Breast epithelium (tissue), 4 donors: ENCODE results near the gene HEXD. TPM values are rescaled to one million over a fixed set of nuclear protein-coding genes. Genes with fewer than 3 reads are reported as not detected.

ENCODE experiments used
- DNase-seq, 2 donors: peaks; one replicate each; pipeline ENCODE4 v3.0.0-alpha.2; 2019; ENCODE audit warnings: low spot score in 2 of 2
- H3K27ac ChIP-seq, 2 donors: fragments of 200-600 bp; sonication (generic) in 1 of 2; one replicate each; pipeline ENCODE4 v1.5.1; 2016 to 2019; ENCODE audit warnings: mild to moderate bottlenecking in 1 of 2
- H3K27me3 ChIP-seq, 2 donors: fragments of 200-600 bp; sonication (generic) in 1 of 2; one replicate each; pipeline versions ENCODE4 v1.5.1 to v1.6.0; 2017 to 2019; ENCODE audit warnings: control low read depth in 1 of 2, mild to moderate bottlenecking in 1 of 2
- H3K36me3 ChIP-seq: fragments of 200-600 bp; one replicate; pipeline ENCODE4 v1.5.1; 2019
- H3K4me1 ChIP-seq, 2 donors: fragments of 200-600 bp; sonication (generic); one replicate each; pipeline ENCODE4 v1.5.1; 2016 to 2019; ENCODE audit warnings: control low read depth in 1 of 2
- H3K4me3 ChIP-seq, 3 donors: fragments of 200-600 bp; sonication (generic); 1 replicate in 2 of 3; 2 replicates in 1 of 3; pipeline ENCODE4 v1.5.1; 2016 to 2019; ENCODE audit warnings: mild to moderate bottlenecking in 3 of 3, moderate library complexity in 2 of 3
- H3K9me3 ChIP-seq, 2 donors: fragments of 200-600 bp; sonication (generic) in 1 of 2; one replicate each; pipeline ENCODE4 v1.5.1; 2016 to 2019; ENCODE audit warnings: control low read depth in 1 of 2
- POLR2A ChIP-seq: fragments of 450-650 bp; IDR thresholded peaks from one replicate; pipeline ENCODE4 v1.6.1; 2016; ENCODE audit warnings: antibody characterized with exemption, mild to moderate bottlenecking, moderate library complexity
- POLR2AphosphoS5 ChIP-seq, 3 donors: sonication (generic); formaldehyde crosslinking; IDR thresholded peaks; one replicate each; pipeline ENCODE4 v1.6.1; 2017; ENCODE audit warnings: antibody characterized with exemption in 3 of 3
- intact Hi-C: fragments of 100-400 bp; cut with DNase I; formaldehyde crosslinking; loops from one replicate; pipeline ENCODE4 v1.15.1; 2023; ENCODE audit warnings: low total_unique reads
- total RNA-seq, 3 donors: library from RNA; depleted of rRNA; stranded (reverse); fragments of >200 nt; gene quantifications; one replicate each; pipeline ENCODE4 v1.1.0, GENCODE V29; 2016
- TF ChIP-seq, protein P1 (sequence below), 3 donors: fragments of 450-650 bp; IDR thresholded peaks; one replicate each; pipeline ENCODE4 v1.5.1; 2016 to 2017; ENCODE audit warnings: antibody characterized with exemption in 3 of 3, mild to moderate bottlenecking in 3 of 3, moderate library complexity in 3 of 3

The HEXD gene
- total RNA-seq, 3 donors from 2014 or later, result 48.2 to 157 (median 68.2) TPM

GRCh38 chr17:82475458-82475857, 57.3 kb downstream of the HEXD start:
- no peaks in the 10 kb centered on the region for H3K4me1 ChIP-seq
- H3K9me3 ChIP-seq, result no peaks in the 10 kb centered on the region
- no peak for TF ChIP-seq POLR2AphosphoS5 (IDR thresholded peaks at IDR 0.05)
- TF ChIP-seq, protein P1, sequence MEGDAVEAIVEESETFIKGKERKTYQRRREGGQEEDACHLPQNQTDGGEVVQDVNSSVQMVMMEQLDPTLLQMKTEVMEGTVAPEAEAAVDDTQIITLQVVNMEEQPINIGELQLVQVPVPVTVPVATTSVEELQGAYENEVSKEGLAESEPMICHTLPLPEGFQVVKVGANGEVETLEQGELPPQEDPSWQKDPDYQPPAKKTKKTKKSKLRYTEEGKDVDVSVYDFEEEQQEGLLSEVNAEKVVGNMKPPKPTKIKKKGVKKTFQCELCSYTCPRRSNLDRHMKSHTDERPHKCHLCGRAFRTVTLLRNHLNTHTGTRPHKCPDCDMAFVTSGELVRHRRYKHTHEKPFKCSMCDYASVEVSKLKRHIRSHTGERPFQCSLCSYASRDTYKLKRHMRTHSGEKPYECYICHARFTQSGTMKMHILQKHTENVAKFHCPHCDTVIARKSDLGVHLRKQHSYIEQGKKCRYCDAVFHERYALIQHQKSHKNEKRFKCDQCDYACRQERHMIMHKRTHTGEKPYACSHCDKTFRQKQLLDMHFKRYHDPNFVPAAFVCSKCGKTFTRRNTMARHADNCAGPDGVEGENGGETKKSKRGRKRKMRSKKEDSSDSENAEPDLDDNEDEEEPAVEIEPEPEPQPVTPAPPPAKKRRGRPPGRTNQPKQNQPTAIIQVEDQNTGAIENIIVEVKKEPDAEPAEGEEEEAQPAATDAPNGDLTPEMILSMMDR (IDR thresholded peaks at IDR 0.05), result no peak
- TF ChIP-seq POLR2A, result no peak
- DNase-seq, result no peak
- no peaks in the 10 kb centered on the region for H3K36me3 ChIP-seq
- H3K4me3 ChIP-seq, result no peak overlapping the region
- intact Hi-C loops, result no loop called here
- H3K27ac ChIP-seq, result no peak overlapping the region
- H3K27me3 ChIP-seq, result no peaks in the 10 kb centered on the region

- H3K4me3 ChIP-seq, result no peak overlapping the region
- H3K36me3 ChIP-seq, result no peaks in the 10 kb centered on the region
- H3K27me3 ChIP-seq, result no peaks in the 10 kb centered on the region
- intact Hi-C loops, result no loop called here
- TF ChIP-seq POLR2AphosphoS5 (IDR thresholded peaks at IDR 0.05), result no peak
- TF ChIP-seq, protein P1 (IDR thresholded peaks at IDR 0.05), result no peak
- no peak for TF ChIP-seq POLR2A
- no peaks in the 10 kb centered on the region for H3K4me1 ChIP-seq
- DNase-seq, result no peak
- H3K27ac ChIP-seq, result no peak overlapping the region
- H3K9me3 ChIP-seq, result no peaks in the 10 kb centered on the region
Measured at GRCh38 chr17:82477934-82478333, 59.8 kb downstream of the HEXD start.

GRCh38 chr17:82479602-82480001, 61.5 kb downstream of the HEXD start:
- no peaks in the 10 kb centered on the region for H3K4me1 ChIP-seq
- DNase-seq, result no peak
- H3K27me3 ChIP-seq, result no peaks in the 10 kb centered on the region
- no peak overlapping the region for H3K27ac ChIP-seq
- intact Hi-C loops, result loop anchor here (10.0 kb wide), 1 partner anchor 1845 kb away; no protein-coding TSS in a partner anchor
- no peak overlapping the region for H3K4me3 ChIP-seq
- H3K9me3 ChIP-seq, result no peaks in the 10 kb centered on the region
- TF ChIP-seq POLR2AphosphoS5 (IDR thresholded peaks at IDR 0.05), result no peak
- TF ChIP-seq POLR2A, result no peak
- TF ChIP-seq, protein P1 (IDR thresholded peaks at IDR 0.05), result no peak
- no peaks in the 10 kb centered on the region for H3K36me3 ChIP-seq

DNA sequence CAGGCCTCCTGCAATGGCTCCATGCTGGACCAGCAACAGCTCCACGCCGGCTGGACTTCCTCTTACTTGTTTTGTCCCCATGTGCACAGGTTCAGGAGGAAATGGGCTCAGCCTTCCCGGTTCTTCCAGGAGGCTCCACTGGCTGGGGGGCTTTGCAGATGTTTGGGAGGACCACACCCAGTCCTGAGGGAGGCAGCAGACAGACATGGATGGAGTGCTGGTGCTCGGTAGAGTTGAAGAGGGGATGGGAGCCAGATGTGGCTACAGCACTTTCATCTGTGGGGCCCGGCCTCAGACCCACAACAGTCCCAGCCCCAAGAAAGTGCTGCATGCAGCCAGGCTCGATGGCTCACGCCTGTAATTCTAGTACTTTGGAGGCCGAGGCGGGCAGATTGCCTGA, 62.2 kb downstream of the HEXD start:
- no peaks in the 10 kb centered on the region for H3K36me3 ChIP-seq
- H3K4me1 ChIP-seq, result no peaks in the 10 kb centered on the region
- no peak overlapping the region for H3K27ac ChIP-seq
- intact Hi-C loops, result loop anchor here (10.0 kb wide), 1 partner anchor 1846 kb away; no protein-coding TSS in a partner anchor
- DNase-seq, result no peak
- no peak for TF ChIP-seq POLR2AphosphoS5 (IDR thresholded peaks at IDR 0.05)
- TF ChIP-seq, protein P1 (IDR thresholded peaks at IDR 0.05), result no peak
- no peak for TF ChIP-seq POLR2A
- H3K4me3 ChIP-seq, result no peak overlapping the region
- no peaks in the 10 kb centered on the region for H3K27me3 ChIP-seq
- no peaks in the 10 kb centered on the region for H3K9me3 ChIP-seq

DNA sequence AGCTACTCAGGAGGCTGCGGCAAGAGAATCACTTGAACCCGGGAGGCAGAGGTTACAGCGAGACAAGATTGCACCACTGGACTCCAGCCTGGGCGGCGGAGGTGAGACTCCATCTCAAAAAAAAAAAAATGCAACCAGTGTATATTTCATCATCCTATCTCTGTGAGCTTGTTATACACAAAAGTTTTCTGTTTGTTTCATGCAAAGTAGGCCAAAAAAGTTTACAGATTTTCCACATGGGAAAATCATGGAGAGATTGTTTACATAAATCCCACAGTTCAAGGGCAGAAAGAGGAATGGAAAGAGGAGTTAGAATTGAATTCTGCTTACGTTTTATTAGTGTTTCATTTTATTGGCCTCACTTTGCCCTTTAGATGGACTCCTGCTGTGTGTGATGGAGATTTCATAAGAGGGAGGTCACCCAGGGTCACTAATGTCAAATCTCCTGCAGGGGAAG, 65.1 kb downstream of the HEXD start:
- DNase-seq, result no peak
- H3K27me3 ChIP-seq, result no peaks in the 10 kb centered on the region

More for the DNA sequence above, 65.1 kb downstream of the HEXD start:
- Histone ChIP-seq H3K36me3 (no peaks in the 10 kb centered on the region), H3K4me1 (no peaks in the 10 kb centered on the region), H3K4me3 (no peak overlapping the region), H3K9me3 (no peaks in the 10 kb centered on the region), H3K27ac (no peak overlapping the region)
- intact Hi-C loops, result loop anchor here (10.0 kb wide), 1 partner anchor 1848 kb away; no protein-coding TSS in a partner anchor
- TF ChIP-seq POLR2A, result no peak
- TF ChIP-seq, protein P1 (IDR thresholded peaks at IDR 0.05), result no peak
- TF ChIP-seq POLR2AphosphoS5 (IDR thresholded peaks at IDR 0.05), result no peak
